Stimulated activated naive CD4-positive, alpha-beta T cell treated with Interleukin-2 at 50 U/mL for 16 hours (primary cell): ENCODE measurements around the gene PSMD1.
"Not testable (repeated sequence)": the region's sequence is repeated elsewhere in the genome, so short reads cannot be mapped to it uniquely, and the experiment has no call there.

Source experiments
- DNase-seq: peaks from one replicate; lab custom pipeline; 2025; lab: John Stamatoyannopoulos, UW

Gene PSMD1

GRCh38 chr2:231058761-231059550 lies 2.3 kb downstream of the PSMD1 start:
- no peak for DNase-seq

- no peak for DNase-seq
Measured at GRCh38 chr2:231059756-231060155, 3.1 kb downstream of the PSMD1 start.

GRCh38 chr2:231062776-231063175 lies 6.1 kb downstream of the PSMD1 start:
- no peak for DNase-seq

GRCh38 chr2:231063347-231063746 lies 6.7 kb downstream of the PSMD1 start:
- DNase-seq: no peak

GRCh38 chr2:231065966-231066365 lies 9.3 kb downstream of the PSMD1 start:
- no peak for DNase-seq

GRCh38 chr2:231067531-231067930 lies 10.9 kb downstream of the PSMD1 start:
- not testable (repeated sequence) for DNase-seq

GRCh38 chr2:231068525-231069222 lies 12.0 kb downstream of the PSMD1 start:
- no peak for DNase-seq

- DNase-seq: no peak
Measured at GRCh38 chr2:231069379-231070054, 12.8 kb downstream of the PSMD1 start.

- DNase-seq: no peak
Measured at GRCh38 chr2:231084565-231084964, 27.9 kb downstream of the PSMD1 start.

GRCh38 chr2:231088754-231089153 lies 32.1 kb downstream of the PSMD1 start:
- no peak for DNase-seq

GRCh38 chr2:231093933-231094332 lies 37.3 kb downstream of the PSMD1 start:
- DNase-seq: no peak

GRCh38 chr2:231094736-231095346 lies 38.2 kb downstream of the PSMD1 start:
- no peak for DNase-seq

GRCh38 chr2:231099918-231100317 lies 43.3 kb downstream of the PSMD1 start:
- no peak for DNase-seq

- not testable (repeated sequence) for DNase-seq
Measured at GRCh38 chr2:231100321-231100720, 43.7 kb downstream of the PSMD1 start.

GRCh38 chr2:231100990-231101389 lies 44.3 kb downstream of the PSMD1 start:
- no peak for DNase-seq

GRCh38 chr2:231102772-231103171 lies 46.1 kb downstream of the PSMD1 start:
- DNase-seq: no peak

GRCh38 chr2:231104115-231104713 lies 47.5 kb downstream of the PSMD1 start:
- peak; percentile 17 for DNase-seq

GRCh38 chr2:231110551-231110950 lies 53.9 kb downstream of the PSMD1 start:
- no peak for DNase-seq

- DNase-seq: no peak
Measured at GRCh38 chr2:231111987-231112386, 55.3 kb downstream of the PSMD1 start.

GRCh38 chr2:231113489-231113888 lies 56.8 kb downstream of the PSMD1 start:
- DNase-seq: no peak

GRCh38 chr2:231115651-231116050 lies 59.0 kb downstream of the PSMD1 start:
- no peak for DNase-seq

GRCh38 chr2:231117148-231117547 lies 60.5 kb downstream of the PSMD1 start:
- DNase-seq: no peak
